AG10803 (cell line): ENCODE results near the gene PIK3IP1.
A peak's percentile ranks its signal among the peaks of the same experiment; 100 is the strongest.
"Not testable (repeated sequence)": the region's sequence is repeated elsewhere in the genome, so short reads cannot be mapped to it uniquely, and the experiment has no call there.

Experiments used
- DNase-seq: peaks from one replicate; pipeline ENCODE4 v3.0.0; 2010; ENCODE audit warnings: low read depth
- H3K4me3 ChIP-seq: 2 replicates; pipeline ENCODE4 v1.5.1; 2011; ENCODE audit warnings: mild to moderate bottlenecking, low read length, control low read depth
- CTCF ChIP-seq: conservative IDR thresholded peaks from 2 replicates; pipeline ENCODE4 v1.5.1; 2011; ENCODE audit warnings: mild to moderate bottlenecking, low read length, control low read depth, inconsistent platforms

PIK3IP1 gene

GRCh38 chr22:31248965-31249958 lies 43.0 kb downstream of the PIK3IP1 start:
- peak overlapping the region; percentile 71 for H3K4me3 ChIP-seq
- no peak for DNase-seq
- no peak for TF ChIP-seq CTCF

- TF ChIP-seq CTCF, result no peak
- DNase-seq, result peak; percentile 89
- H3K4me3 ChIP-seq, result peak overlapping the region; percentile 71
Observed at GRCh38 chr22:31248138-31248745, 44.0 kb downstream of the PIK3IP1 start.

- no peak for DNase-seq
- no peak for TF ChIP-seq CTCF
- peak overlapping the region; percentile 71 for H3K4me3 ChIP-seq
Observed at GRCh38 chr22:31247726-31248125, 44.6 kb downstream of the PIK3IP1 start.

GRCh38 chr22:31246687-31247086 lies 45.6 kb downstream of the PIK3IP1 start:
- DNase-seq, result no peak
- no peak for TF ChIP-seq CTCF
- H3K4me3 ChIP-seq, result no peak overlapping the region

- H3K4me3 ChIP-seq, DNase-seq: not testable (repeated sequence)
Observed at GRCh38 chr22:31245998-31246397, 46.3 kb downstream of the PIK3IP1 start.

- no peak overlapping the region for H3K4me3 ChIP-seq
- TF ChIP-seq CTCF, result no peak
- no peak for DNase-seq
Observed at GRCh38 chr22:31244943-31245451, 47.3 kb downstream of the PIK3IP1 start.

GRCh38 chr22:31244046-31244942 lies 48.0 kb downstream of the PIK3IP1 start:
- H3K4me3 ChIP-seq, result peak overlapping the region; percentile 4; the same call in 1 of the 2 replicates
- TF ChIP-seq CTCF, result no peak
- DNase-seq, result peak; percentile 83
